Ecto neural progenitor cell (in vitro differentiated cells): ENCODE data around the gene SKA2.
A peak's percentile ranks its signal among the peaks of the same experiment; 100 is the strongest.
"Not testable (repeated sequence)": the region's sequence is repeated elsewhere in the genome, so short reads cannot be mapped to it uniquely, and the experiment has no call there.

Experiments used
- DNase-seq: peaks from one replicate; pipeline ENCODE4 v3.0.0-alpha.2; 2018; ENCODE audit warnings: low spot score

SKA2 gene, protein sequence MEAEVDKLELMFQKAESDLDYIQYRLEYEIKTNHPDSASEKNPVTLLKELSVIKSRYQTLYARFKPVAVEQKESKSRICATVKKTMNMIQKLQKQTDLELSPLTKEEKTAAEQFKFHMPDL

GRCh38 chr17:59154721-59155438 lies at the start of gene SKA2:
TSS of gene SKA2 (minus strand) at chr17:59155186. CDS start at chr17:59155163, 23 bp downstream.
- DNase-seq, result peak; percentile 100

GRCh38 chr17:59202320-59202719 lies 47.3 kb upstream of the SKA2 start:
- no peak for DNase-seq

DNA sequence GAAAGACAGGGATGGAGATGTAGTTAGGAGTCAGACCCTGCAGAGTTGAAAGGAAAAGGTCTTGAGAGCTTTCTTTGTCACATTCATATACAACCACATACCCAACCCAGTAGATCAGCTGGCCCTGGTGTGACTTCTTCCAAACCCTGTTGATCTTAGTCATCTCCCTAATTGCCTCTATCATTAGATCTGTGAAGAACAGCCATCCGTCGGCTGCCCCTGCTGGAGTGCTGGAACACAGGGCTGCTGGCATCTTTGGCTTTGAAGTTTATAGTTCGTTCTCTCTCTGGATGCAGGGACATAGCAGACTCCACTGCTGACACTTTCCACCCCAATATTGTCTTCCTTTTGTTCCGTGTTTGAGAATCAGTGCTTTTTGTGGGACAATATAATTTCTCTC lies 44.4 kb upstream of the SKA2 start:
- DNase-seq, result no peak

GRCh38 chr17:59193336-59193862 lies 38.4 kb upstream of the SKA2 start:
- no peak for DNase-seq

- no peak for DNase-seq
Observed at GRCh38 chr17:59190806-59191205, 35.8 kb upstream of the SKA2 start.

DNA sequence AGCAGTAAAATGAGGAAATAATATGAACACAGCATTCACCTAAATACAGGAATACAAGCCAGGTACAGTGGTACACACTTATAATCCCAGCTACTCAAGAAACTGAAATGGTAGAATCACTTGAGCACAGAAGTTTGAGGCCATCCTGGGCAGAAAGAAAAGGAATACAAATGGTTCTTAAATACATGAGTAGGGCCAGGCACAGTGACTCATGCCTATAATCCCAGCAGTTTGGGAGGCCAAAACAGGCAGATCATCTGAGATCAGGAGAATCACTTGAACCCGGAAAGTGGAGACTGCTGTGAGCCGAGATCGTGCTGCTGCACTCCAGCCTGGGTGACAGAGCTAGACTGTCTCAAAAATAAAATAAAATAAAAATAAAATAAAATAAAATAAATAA lies 31.9 kb upstream of the SKA2 start:
- no peak for DNase-seq

GRCh38 chr17:59185997-59186396 lies 31.0 kb upstream of the SKA2 start:
- DNase-seq, result no peak

GRCh38 chr17:59181481-59181880 lies 26.5 kb upstream of the SKA2 start:
- DNase-seq, result no peak

DNA sequence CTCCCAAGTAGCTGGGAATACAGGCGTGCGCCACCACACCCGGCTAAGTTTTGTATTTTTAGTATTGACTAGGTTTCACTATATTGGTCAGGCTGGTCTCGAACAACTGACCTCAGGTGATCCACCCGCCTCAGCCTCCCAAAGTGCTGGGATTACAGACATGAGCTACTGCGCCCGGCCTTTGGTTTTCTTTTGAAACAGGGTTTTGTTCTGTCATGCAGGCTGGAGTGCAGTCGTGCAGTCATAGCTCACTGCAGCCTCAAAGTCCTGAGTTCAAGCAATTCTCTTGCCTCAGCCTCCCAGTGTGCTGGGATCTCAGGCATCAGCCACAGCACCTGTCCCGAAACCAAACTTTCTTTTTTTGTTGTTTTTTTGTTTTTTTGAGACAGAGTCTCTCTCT lies 25.6 kb upstream of the SKA2 start:
- DNase-seq, result no peak

DNA sequence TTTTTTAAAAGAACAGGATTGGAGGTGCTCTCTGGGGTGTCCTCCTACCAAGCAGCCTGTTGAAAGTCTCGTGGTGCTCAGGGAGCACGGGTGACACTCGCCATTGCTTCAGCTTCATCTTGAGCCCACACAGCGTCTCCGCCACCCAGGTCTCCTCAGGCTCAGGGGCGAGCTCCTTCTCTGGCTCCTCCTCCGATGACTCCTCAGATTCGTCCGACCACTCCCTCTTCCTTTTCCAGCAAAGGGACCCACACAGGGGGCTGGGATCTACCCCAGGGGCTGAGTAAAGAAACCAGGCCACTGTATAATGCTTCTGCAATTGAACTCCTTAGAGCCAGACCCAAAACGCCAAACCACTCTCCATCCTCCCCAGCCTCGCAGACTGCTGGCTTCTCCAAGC lies 24.6 kb upstream of the SKA2 start:
- not testable (repeated sequence) for DNase-seq

GRCh38 chr17:59178266-59178985 lies 23.4 kb upstream of the SKA2 start:
- no peak for DNase-seq

- DNase-seq, result no peak
Observed at GRCh38 chr17:59175076-59175475, 20.1 kb upstream of the SKA2 start.

- no peak for DNase-seq
Observed at GRCh38 chr17:59174671-59175070, 19.7 kb upstream of the SKA2 start.

- DNase-seq, result no peak
Observed at GRCh38 chr17:59172436-59173004, 17.5 kb upstream of the SKA2 start.

GRCh38 chr17:59167571-59168001 lies 12.6 kb upstream of the SKA2 start:
- DNase-seq, result no peak

DNA sequence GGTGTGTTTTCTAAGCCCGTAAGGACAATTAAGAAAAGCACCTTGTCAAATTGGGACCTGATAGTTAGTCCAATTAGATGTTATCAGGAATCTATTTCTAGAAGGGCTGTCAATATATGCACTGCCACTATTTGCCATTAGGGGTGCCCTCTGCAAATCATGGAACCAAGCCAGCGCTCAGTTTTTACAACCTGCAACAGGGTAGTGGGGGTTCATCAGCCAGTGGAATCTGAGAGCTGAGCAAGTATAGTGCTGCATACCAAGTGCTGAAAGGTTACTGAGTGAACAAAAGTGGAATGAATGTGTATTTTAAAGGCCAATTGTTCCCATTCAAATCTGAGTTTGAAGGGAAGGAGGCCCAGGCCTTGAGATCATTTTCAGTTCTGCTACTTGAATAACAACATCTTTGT lies 11.0 kb upstream of the SKA2 start:
- peak; percentile 78 for DNase-seq

DNA sequence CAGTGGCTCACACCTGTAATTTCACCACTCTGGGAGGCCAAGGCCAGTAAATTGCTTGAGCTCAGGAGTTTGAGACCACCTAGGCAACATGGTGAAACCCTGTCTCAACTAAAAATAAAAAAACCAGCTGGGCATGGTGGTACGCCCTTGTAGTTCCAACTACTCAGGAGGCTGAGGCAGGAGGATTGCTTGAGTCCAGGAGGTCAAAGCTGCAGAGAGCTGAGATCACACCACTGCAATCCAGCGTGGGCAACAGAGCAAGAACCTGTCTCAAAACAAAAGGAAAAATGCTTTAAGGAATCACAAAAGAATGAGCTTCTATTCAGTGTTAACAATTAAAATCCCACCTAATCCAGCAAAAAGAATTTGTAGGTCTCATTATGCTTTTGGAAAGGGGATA lies 6.5 kb upstream of the SKA2 start:
- no peak for DNase-seq

GRCh38 chr17:59160157-59161025 lies 5.4 kb upstream of the SKA2 start:
- no peak for DNase-seq

GRCh38 chr17:59155439-59156177 lies 622 bp upstream of the SKA2 start, which contains the start of gene PRR11:
TSS of gene PRR11 (plus strand) at chr17:59155746. CDS start at chr17:59169753, 14,007 bp downstream.
- peak; percentile 99 for DNase-seq

GRCh38 chr17:59154292-59154720 lies 680 bp downstream of the SKA2 start:
- DNase-seq, result peak; percentile 80

DNA sequence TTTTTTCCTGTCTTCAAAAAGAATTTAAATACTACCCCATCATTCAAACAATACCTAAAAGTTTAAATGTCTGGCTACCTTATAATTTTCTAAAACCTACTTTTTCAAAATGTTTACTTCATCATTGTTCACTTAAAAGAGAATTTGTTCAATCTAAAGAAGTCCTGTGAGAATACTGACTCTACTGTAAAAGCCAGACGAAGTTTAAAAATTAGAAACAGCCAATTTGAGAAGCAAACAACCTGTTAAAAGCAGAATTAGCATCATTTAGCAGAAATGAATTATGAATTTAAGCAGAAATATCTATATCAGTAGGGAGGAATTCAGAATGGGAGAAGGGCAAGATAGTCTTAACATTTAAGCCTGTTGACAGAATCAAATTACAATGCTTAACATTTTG lies 2.1 kb downstream of the SKA2 start:
- no peak for DNase-seq
